Measurements from ENCODE around the gene RGL1. TPM values are rescaled to one million over a fixed set of nuclear protein-coding genes. Genes with fewer than 3 reads are reported as not detected.

The RGL1 gene
- total RNA-seq, 1 experiment from 2014 or later = 1.3 TPM

GRCh38 chr1:183801649-183802048, 3.3 kb upstream of the RGL1 start:
- ATAC-seq = no peak
- intact Hi-C loops (cut with micrococcal nuclease) = no loop called here

GRCh38 chr1:183804387-183804786, 533 bp upstream of the RGL1 start:
- Histone ChIP-seq H3K4me3 (replicated peaks in 1 of 2; ENCODE audit: low read depth in 1 of 2, low read length in 2 of 2) (peak overlapping the region; percentile 51 to 64), H3K9me3 (ENCODE audit: control insufficient read depth in 1 of 2, insufficient read depth in 1 of 2, low read depth in 1 of 2, low read length in 2 of 2) (no peaks in the 10 kb centered on the region), H3K27me3 (ENCODE audit: insufficient read depth, low read length) (no peaks in the 10 kb centered on the region), H2AFZ (ENCODE audit: low read depth, low read length, poor library complexity, severe bottlenecking) (peak overlapping the region; percentile 97), H3K4me2 (ENCODE audit: low read length) (peak overlapping the region; percentile 95), H3K27ac (ENCODE audit: low read depth, low read length) (no peak overlapping the region), H3K36me3 (ENCODE audit: control insufficient read depth in 1 of 2, insufficient read depth in 2 of 2, low read length in 2 of 2) (no peaks in the 10 kb centered on the region), H3K9me2 (ENCODE audit: insufficient read depth) (no peaks in the 10 kb centered on the region), H4K20me1 (ENCODE audit: insufficient read depth) (no peaks in the 10 kb centered on the region), H3K9ac (ENCODE audit: low read length) (no peak overlapping the region), H3K4me1 (ENCODE audit: control insufficient read depth in 1 of 2, insufficient read depth in 2 of 2, low read length in 2 of 2) (peaks cover 0 to 14% of the 10 kb centered on the region in 2 experiments; a peak in 1 of 4 replicates), H3K79me2 (ENCODE audit: insufficient read depth, low read length) (no peaks in the 10 kb centered on the region)
- intact Hi-C loops (cut with micrococcal nuclease) = no loop called here
- no peak for DNase-seq (ENCODE audit: low read depth, low spot score)
- no TSS peak for BruUV-seq (replicated peaks)
- TF ChIP-seq ATF3 (IDR thresholded peaks at IDR 0.05) (no peak), CTCF (IDR thresholded peaks at IDR 0.05 in 2 of 3, conservative IDR thresholded peaks at IDR 0.05 in 1 of 3; ENCODE audit: borderline replicate concordance in 1 of 3, insufficient read depth in 1 of 3, low read depth in 2 of 3, low read length in 2 of 3) (no peak), CBX3 (IDR thresholded peaks at IDR 0.05; ENCODE audit: low read depth) (no peak)
- ChIA-PET POLR2A (no interaction called here), CTCF (no interaction called here), RAD21 (ENCODE audit: low non-redundant PET in 1 of 2, low total read pairs in 2 of 2, uncharacterized antibody in 2 of 2, unreplicated experiment in 2 of 2) (no interaction called here)
- peak; percentile 30 for ATAC-seq

More at GRCh38 chr1:183801649-183802048, 3.3 kb upstream of the RGL1 start:
- Histone ChIP-seq H4K20me1 (ENCODE audit: insufficient read depth) (no peaks in the 10 kb centered on the region), H3K9me3 (ENCODE audit: control insufficient read depth in 1 of 2, insufficient read depth in 1 of 2, low read depth in 1 of 2, low read length in 2 of 2) (no peaks in the 10 kb centered on the region), H3K4me1 (ENCODE audit: control insufficient read depth in 1 of 2, insufficient read depth in 2 of 2, low read length in 2 of 2) (peaks cover 0 to 14% of the 10 kb centered on the region in 2 experiments; a peak in 1 of 4 replicates), H3K27ac (ENCODE audit: low read depth, low read length) (no peak overlapping the region), H3K79me2 (ENCODE audit: insufficient read depth, low read length) (no peaks in the 10 kb centered on the region), H3K4me2 (ENCODE audit: low read length) (no peak overlapping the region), H3K27me3 (ENCODE audit: insufficient read depth, low read length) (no peaks in the 10 kb centered on the region), H3K4me3 (replicated peaks in 1 of 2; ENCODE audit: low read depth in 1 of 2, low read length in 2 of 2) (no peak overlapping the region), H2AFZ (ENCODE audit: low read depth, low read length, poor library complexity, severe bottlenecking) (no peak overlapping the region), H3K36me3 (ENCODE audit: control insufficient read depth in 1 of 2, insufficient read depth in 2 of 2, low read length in 2 of 2) (no peaks in the 10 kb centered on the region), H3K9ac (ENCODE audit: low read length) (no peak overlapping the region), H3K9me2 (ENCODE audit: insufficient read depth) (no peaks in the 10 kb centered on the region)
- ChIA-PET RAD21 (ENCODE audit: low non-redundant PET in 1 of 2, low total read pairs in 2 of 2, uncharacterized antibody in 2 of 2, unreplicated experiment in 2 of 2) (no interaction called here), CTCF (no interaction called here), POLR2A (no interaction called here)
- no peak for TF ChIP-seq SIN3A (IDR thresholded peaks at IDR 0.05; ENCODE audit: low read depth)
- TF ChIP-seq POLR2A (IDR thresholded peaks at IDR 0.05; ENCODE audit: borderline replicate concordance, extremely low read depth, insufficient read depth, insufficient read length) = no peak
- peak; percentile 51; the same call in 1 of the 2 replicates for TF ChIP-seq ZNF274 (IDR thresholded peaks at IDR 0.05; ENCODE audit: low read depth, low read length)
- BruUV-seq (replicated peaks) = no TSS peak
- DNase-seq (ENCODE audit: low read depth, low spot score) = no peak
